Measurements from ENCODE around the gene PLEKHN1.
"Not testable (repeated sequence)": the region's sequence is repeated elsewhere in the genome, so short reads cannot be mapped to it uniquely, and the experiment has no call there.

Gene PLEKHN1

GRCh38 chr1:995665-996633 lies 29.7 kb downstream of the PLEKHN1 start:
- no peak for DNase-seq

DNA sequence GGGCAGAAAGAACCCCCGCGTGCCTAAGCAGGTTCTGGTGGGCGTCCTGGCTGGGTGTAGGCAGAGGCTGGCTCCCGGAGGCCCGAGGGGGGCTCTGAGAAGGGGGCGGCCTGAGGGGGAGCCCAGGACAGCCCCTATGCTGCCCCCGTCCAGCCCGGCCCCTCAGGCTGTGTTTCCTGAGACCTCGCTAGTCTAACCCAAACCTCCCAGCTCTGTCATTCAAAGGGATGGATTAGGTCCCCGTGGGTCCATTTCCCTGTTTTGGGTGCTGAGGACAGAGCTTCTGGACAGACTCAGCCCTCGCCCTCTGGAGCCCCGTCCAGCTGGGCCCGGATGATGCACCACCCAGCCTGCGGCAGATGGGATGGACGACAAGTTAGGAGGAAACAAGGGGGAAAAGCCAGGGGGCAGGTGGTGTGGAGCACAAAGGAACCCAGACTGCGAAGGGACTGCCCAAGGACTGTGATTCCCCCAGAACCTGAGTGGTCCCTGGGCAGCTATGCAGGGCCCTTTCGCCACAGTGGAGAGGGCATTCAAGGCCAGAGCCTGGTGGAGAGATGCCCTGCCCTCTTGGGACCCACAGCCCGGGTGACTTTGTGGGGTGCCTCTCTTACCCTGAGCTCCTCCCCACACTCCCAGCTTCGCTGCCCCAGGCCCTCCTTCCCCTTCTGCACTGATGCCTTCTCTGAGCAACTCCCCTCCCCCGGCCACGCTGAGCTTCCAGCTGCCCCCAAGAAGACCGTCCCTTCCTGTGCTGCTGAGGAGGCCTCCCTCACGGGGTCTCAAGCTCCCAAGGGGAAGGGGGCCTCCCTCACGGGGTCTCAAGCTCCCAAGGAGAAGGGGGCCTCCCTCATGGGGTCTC lies 30.8 kb downstream of the PLEKHN1 start:
- DNase-seq, result no peak

DNA sequence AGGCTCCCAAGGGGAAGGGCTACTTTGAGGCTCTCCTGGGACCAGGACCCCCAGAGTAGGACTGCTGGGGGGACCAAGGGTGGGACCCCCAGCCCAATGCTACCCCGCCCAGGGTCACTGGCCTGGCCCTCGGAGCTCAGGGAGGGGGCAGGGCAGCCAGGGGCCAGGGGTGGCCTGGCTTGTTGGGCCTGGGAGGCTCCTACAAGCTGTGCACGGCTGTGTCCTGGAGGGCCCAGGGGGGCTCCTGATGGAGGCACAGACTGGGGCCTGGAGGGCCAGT lies 31.4 kb downstream of the PLEKHN1 start:
- DNase-seq, result no peak

DNA sequence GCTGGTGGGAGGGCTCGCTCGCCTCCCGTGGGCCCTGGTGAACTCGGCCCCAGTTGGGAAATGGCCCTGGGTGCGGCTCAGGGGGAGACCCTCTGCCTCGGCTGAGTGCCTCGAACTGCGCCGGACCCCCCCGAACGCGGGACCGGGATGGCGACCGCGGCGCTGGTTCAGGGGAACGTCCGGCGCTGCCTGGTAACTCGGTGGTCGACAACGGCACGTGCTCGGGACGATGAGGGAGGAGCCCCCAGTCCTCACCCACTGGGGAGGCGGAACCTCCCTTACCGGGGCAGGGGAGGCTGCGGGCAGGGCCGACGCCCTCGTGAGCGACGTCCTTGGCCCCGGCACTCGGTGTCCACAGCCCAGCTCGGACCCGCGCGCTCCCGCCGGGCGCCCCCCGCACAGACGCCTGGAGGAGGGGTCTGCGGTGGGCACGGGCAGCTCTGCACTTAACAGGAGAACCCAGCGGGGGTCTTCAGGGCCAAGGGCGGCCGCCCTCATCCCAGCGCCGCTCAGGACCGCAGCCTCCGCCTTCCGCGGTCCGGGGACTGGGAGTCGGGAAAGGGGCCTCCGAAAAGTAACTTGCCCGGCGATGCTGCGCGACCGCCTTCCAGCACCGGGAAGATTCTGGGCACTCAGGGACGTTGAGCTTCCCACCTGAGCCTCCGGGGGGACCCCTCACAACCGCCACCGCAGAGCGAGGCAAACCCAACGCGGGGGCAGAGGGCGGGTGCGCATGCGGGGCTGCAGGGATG lies 31.9 kb downstream of the PLEKHN1 start:
- no peak for DNase-seq

DNA sequence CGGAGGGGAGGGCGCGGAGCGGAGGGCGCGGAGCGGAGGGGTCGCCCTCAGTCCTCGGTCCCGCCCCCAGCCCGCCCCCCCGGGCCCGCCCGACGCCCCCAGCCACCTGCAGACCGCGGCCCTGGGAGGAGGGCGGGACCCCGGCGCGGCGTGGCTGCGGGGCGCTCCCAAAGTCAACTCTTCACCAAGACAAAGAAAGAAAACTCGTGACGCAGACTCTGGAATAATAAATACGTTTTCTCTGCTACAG lies 32.4 kb downstream of the PLEKHN1 start:
- DNase-seq, result no peak

GRCh38 chr1:998995-999724 lies 32.9 kb downstream of the PLEKHN1 start:
- no peak for DNase-seq

DNA sequence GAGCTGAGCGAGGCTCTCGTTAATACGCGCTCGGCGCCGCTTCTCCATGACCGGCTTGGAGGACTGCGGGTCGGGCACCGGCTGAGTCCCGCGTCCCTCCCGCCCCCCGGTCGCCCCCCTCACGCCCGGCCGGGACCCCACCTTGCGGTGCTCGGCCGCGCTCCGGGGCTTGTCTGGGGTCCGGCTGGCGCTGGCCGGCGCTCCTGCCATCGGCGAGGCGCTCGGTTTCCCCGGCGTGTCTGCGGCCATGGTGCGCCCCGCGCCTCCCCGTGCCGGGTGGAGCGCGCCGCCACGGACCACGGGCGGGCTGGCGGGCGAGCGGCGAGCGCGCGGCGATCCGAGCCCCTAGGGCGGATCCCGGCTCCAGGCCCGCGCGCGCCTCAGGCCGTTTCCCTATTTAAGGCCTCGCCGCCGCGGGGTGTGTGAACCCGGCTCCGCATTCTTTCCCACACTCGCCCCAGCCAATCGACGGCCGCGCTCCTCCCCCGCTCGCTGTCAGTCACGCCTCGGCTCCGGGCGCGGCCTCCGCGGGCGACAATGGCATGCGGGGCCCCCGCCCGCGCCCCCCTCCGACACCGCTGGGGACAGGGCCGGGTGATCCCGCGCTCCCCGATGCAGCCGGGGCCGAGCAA lies 33.6 kb downstream of the PLEKHN1 start, which contains the start of gene HES4:
HES4 (minus strand) TSS at position 373 of the 632 bp plus-strand sequence; CDS start at position 249, 124 bp downstream.
- peak in 1 of 4 experiments; percentile 26 for DNase-seq

DNA sequence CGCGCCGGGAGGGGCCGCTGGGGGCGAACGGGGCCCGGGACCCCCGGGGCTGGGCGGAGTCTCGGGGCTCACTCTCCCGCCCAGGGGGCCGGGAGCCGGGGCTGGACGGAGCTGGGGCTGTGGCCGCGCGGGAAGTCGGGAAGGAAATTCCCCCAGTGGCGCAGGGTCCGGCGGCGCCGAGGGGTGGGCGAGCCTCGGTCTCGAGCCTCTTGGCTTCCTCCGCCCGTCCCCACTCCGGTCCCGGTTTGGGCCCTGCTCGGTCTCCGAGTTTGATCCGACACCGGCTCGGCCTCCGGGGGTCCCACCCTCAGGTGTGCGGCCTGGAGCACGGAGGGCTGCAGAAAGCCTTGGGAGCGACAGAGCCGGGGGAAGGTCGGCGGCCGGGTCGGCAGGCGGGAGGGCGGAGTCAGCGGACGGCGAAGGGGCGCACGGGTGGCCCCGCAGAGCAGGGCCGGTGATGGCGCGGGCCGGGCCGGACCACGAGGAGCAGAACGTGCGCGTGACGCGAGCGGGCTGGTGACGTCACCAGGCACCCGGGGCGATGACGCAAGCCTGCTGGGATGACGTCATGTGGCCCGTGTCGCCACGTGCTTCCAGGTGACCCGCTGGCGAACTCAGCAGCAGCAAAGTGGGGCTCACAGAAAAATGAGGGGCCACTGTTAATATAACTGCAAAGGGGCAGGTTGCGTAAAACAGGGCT lies 34.2 kb downstream of the PLEKHN1 start:
- DNase-seq, result peak in 2 of 4 experiments; percentile 31 to 37

- no peak for DNase-seq
Measured at GRCh38 chr1:1001057-1001783, 34.9 kb downstream of the PLEKHN1 start.

- DNase-seq, result no peak
Measured at GRCh38 chr1:1003618-1004419, 37.5 kb downstream of the PLEKHN1 start.

GRCh38 chr1:1004420-1004779 lies 38.1 kb downstream of the PLEKHN1 start:
- no peak for DNase-seq

DNA sequence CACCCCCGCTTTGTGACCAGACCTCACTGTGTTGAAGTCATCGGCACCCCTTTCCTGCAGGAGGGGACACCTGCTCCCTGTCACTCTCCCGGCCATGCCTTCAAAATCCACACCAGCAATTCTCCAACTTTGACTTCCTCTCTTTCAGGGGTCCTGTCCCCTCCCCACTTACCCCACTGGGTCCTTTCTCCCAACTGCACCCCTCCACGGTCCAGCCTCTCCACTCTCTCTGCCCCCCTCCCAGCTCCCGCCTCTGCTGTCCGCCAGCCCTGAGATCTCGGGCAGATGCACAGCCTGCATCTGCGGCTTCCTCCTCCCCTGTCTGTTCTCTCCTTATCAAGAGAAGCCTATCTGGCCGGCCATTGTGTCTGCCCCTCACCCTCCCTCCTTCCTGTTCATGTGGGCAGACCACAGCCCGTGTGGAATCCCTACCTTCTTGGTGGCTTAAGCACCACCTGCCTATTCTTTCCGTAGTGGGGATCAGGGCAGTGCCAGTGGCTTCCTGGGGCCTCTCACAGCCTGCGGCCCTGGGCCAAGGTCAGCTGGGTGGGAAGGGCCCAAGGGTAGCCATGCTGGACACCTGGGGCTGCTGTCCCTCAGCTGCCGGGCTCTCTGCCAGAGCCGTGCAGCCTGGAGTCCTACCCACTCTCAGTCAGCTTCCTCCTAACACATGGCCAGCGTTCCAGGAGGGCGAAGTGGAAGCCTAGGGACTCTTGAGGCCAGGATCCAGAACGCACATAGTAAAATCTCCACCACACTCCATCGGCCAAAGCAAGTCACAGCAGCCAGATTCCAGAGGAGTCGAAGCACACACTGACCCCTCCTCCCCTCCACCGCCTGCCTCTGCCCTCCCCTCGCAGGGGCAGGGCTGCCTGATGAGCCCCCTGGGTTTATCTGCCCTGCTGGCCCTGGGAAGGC lies 38.8 kb downstream of the PLEKHN1 start:
- no peak for DNase-seq

- no peak for DNase-seq
Measured at GRCh38 chr1:1005774-1006304, 39.6 kb downstream of the PLEKHN1 start.

GRCh38 chr1:1006305-1007159 lies 40.2 kb downstream of the PLEKHN1 start:
- no peak for DNase-seq

DNA sequence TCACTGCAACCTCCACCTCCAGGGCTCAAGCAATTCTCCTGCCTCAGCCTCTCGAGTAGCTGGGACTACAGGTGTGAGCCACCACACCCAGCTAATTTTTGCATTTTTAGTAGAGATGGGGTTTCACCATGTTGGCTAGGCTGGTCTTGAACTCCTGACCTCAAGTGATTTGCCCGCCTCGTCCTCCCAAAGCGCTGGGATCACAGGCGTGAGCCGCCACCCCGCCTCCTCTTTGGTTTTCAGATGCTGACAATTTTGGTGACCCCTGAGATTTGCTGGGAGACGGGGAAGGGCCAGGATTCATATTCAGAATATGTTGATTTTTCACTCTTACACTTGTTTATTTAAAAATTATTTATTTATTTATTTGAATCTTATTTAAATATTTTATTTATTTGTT lies 43.8 kb downstream of the PLEKHN1 start:
- DNase-seq, result not testable (repeated sequence)

- no peak for DNase-seq
Measured at GRCh38 chr1:1011396-1011949, 45.2 kb downstream of the PLEKHN1 start.

DNA sequence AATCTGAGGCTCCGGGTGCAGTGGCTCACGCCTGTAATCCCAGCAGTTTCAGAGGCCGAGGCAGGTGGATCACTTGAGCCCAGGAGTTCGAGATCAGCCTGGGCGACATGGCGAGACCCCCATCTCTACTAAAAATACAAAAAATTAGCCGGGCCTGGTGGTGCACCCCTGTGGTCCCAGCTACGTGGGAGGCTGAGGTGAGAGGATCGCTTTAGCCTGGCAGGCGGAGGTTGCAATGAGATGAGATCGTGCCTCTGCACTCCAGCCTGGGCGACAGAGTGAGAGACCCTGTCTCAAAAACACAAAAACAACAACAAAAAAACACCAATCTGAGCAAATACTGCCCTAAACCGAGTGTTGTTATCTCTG lies 46.4 kb downstream of the PLEKHN1 start:
- not testable (repeated sequence) for DNase-seq

All from activated CD4-positive, CD25-positive, alpha-beta regulatory T cell (primary cell).